Heart left ventricle (tissue), 13 donors: ENCODE results near the gene PCBD2.

ENCODE experiments used
- CTCF ChIP-seq, 12 donors: fragments of 200-600 bp; sonication (generic) in 4 of 12; IDR thresholded peaks; one replicate each; pipeline versions ENCODE4 v1.5.0 to v1.8.0; 2018 to 2022; ENCODE audit warnings: antibody characterized with exemption in 12 of 12, mild to moderate bottlenecking in 5 of 12
- POLR2A ChIP-seq, 2 donors: fragments of 450-650 bp; IDR thresholded peaks; one replicate each; pipeline ENCODE4 v1.6.1; 2017; ENCODE audit warnings: antibody characterized with exemption in 2 of 2, mild to moderate bottlenecking in 2 of 2, moderate library complexity in 2 of 2
- donor health status: ischemic (EF 13 %, LVEDD 7.1; RV severe dilation, severe dysfunction).
- donor health status: DM: no; HTN: yes; CAD: no.
- donor health status: DM: no; HTN: no; CAD: no.
- donor health status: ischemic (EF 25% LVEDD 6.9; RV normal size, moderate dysfunction).
- donor health status: ischemic (EF 25% LVEDD 5.7; RV mildly dilated, moderate dysfunction).
- donor health status: ischemic (EF 35%, LVEDD 5.7; RV mildly dilated, moderate dysfunction).
- donor health status: nonischemic (EF 11% LVEDD 7.7; RV severe dilation, severe dysfunction).
- donor health status: DM: yes; HTN: yes; CAD: no.
- donor health status: PGD.
- donor health status: ischemic (EF 29% LVEDD 5.4; RV normal size, mild dysfunction).
- donor health status: nonischemic (EF 23%, LVEDD 6.1; RV moderate dilation, normal function).

- peak; percentile 74 to 95 (median 89) for TF ChIP-seq CTCF (IDR thresholded peaks at IDR 0.05)
- peak in 1 of 2 donors; percentile 54 for TF ChIP-seq POLR2A (IDR thresholded peaks at IDR 0.05)
Observed at GRCh38 chr5:134904610-134905245, at the start of gene PCBD2.
